ENCODE results near the gene TTC1.
"Not testable (repeated sequence)": the region's sequence is repeated elsewhere in the genome, so short reads cannot be mapped to it uniquely, and the experiment has no call there.

The TTC1 gene

GRCh38 chr5:160044391-160044804 is 35.5 kb downstream of the TTC1 start:
- DNase-seq = no peak

- no peak for DNase-seq
These were observed 36.0 kb downstream of the TTC1 start for GRCh38 chr5:160044967-160045366.

DNA sequence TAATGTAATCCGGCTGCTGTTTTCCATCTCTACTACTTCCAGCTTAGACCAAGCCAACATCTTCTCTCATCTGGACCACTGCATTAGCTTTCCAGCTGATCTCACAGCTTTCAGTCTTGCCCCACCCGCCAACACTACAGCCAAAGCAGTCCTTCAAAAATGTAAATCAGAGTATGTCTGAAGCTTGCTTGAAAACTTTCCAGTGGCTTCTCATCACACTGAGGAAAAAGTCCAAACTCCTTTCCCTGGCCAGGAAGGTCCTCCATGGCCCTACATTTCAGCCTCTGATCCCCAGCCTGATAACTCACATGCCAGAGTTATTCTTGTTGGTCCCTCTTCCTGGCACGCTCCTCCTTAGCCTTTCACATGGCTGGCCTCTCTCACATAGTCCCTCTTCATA is 38.5 kb downstream of the TTC1 start:
- no peak for DNase-seq

DNA sequence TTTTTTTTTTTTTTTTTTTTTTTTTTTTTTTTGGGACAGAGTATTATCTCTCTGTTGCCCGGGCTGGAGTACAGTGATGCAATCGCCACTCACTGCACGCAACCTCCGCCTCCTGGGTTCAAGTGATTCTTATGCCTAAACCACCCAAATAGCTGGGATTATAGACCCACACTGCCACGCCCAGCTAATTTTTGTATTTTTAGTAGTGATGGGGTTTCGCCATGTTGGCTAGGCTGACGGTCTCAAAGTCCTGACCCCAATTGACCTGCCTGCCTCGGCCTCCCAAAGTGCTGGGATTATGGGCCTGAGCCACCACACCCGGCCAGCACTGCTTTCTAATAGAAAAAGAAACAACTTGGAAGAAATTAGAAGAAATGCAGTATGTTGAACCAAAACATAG is 39.2 kb downstream of the TTC1 start:
- DNase-seq = no peak

GRCh38 chr5:160049099-160049498 is 40.2 kb downstream of the TTC1 start:
- DNase-seq = no peak

GRCh38 chr5:160054047-160054446 is 45.1 kb downstream of the TTC1 start:
- DNase-seq = no peak

GRCh38 chr5:160054831-160055230 is 45.9 kb downstream of the TTC1 start:
- DNase-seq = no peak

- DNase-seq = no peak
These were observed 48.3 kb downstream of the TTC1 start for GRCh38 chr5:160057256-160057655.

GRCh38 chr5:160060001-160060400 is 51.1 kb downstream of the TTC1 start:
- no peak for DNase-seq

DNA sequence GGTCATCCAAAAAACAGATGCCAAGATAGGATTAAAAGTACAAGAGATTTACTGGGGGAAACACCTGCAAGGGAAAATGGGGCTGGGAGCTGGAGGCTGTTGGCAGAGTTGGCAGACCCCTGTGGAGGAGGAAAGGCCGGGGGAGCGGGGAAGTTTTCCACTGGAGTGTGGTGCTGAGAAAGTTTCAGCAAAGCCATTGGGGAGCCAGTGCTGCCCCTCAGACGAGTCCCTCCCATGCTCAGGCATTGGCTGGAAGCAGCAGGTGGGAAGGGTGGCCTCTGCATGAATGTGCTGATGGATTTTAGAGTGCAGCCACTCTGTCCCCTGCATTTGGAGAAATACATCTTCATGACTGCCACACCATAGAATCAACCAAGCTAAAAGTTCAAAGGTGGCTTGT is 52.8 kb downstream of the TTC1 start:
- no peak for DNase-seq

GRCh38 chr5:160064417-160064810 is 55.5 kb downstream of the TTC1 start:
- no peak for DNase-seq

- no peak for DNase-seq
These were observed 56.2 kb downstream of the TTC1 start for GRCh38 chr5:160064995-160065614.

DNA sequence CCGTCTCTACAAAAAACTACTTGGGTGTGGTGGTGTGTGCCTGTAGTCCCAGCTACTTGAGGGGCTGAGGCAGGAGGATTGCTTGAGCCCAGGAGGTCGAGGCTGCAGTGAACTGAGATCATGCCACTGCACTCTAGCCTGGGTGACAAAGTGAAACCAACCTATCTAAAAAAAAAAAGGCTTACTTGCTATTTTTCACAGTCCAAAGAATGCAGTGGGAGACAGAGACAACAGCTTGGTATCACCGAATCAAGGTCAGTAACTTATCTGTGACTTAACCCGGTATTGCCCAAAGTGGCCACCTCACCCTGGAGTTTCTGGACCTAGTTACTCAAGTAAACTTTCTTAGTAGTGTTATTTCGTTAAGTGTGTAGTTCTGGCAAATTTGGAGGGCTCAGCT is 60.2 kb downstream of the TTC1 start:
- not testable (repeated sequence) for DNase-seq

- DNase-seq = no peak
These were observed 62.6 kb downstream of the TTC1 start for GRCh38 chr5:160071516-160071915.

DNA sequence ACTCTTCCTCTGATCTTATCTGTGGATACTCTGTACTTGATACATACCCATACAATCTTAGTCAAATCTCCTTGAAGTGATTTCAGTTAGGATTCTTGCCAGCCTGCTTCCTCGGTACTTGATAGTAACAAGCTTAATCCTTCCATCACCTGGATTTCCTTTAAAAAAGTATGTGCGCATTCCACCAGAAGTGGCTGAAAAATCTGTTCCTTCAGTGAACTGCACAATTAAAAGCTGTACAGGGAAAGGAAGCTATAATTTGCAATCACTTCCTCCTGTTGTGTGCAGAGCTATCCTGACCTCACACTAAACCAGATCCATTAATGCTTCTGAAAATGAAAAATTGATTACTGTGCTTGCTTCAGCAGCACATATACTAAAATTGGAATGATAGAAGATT is 63.0 kb downstream of the TTC1 start:
- DNase-seq = no peak

- no peak for DNase-seq
These were observed 66.1 kb downstream of the TTC1 start for GRCh38 chr5:160075073-160075472.

DNA sequence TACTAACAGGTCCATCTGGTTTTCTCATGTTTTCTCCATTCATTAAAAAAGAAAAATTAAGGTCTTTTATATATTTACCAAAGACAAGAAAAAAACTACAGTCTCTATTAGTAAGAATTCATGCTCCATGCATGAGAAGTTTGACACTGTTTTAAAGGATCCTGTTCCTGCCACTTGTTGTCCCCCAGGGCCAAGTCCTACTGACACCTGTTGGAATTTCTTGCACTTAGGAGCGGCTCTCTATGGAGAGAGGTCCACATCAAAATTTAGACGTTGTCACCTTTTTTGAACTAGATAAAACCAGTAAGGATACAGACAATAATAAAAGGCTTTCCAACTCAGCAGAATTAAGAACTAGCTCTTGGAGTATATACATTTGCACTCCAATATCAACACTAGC is 68.1 kb downstream of the TTC1 start:
- no peak for DNase-seq

GRCh38 chr5:160079753-160080152 is 70.8 kb downstream of the TTC1 start:
- DNase-seq = no peak

DNA sequence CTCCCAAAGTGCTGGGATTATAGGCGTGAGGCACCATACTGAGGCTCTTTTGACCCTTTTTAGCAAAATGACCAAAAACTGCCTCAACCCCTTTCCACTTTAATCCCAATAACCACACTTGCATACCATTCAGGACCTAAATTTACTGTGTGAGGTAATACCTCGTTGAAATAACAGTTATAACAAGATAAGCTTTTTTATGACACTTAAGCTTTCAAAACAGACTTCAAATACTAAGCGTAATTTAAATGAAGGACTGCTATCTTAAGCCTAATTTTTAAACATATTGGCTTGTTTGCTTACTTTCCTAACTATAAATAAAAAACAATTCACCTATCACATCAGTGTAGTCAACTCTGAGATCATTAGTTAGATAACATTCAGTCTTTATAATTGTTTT is 72.6 kb downstream of the TTC1 start:
- no peak for DNase-seq

DNA sequence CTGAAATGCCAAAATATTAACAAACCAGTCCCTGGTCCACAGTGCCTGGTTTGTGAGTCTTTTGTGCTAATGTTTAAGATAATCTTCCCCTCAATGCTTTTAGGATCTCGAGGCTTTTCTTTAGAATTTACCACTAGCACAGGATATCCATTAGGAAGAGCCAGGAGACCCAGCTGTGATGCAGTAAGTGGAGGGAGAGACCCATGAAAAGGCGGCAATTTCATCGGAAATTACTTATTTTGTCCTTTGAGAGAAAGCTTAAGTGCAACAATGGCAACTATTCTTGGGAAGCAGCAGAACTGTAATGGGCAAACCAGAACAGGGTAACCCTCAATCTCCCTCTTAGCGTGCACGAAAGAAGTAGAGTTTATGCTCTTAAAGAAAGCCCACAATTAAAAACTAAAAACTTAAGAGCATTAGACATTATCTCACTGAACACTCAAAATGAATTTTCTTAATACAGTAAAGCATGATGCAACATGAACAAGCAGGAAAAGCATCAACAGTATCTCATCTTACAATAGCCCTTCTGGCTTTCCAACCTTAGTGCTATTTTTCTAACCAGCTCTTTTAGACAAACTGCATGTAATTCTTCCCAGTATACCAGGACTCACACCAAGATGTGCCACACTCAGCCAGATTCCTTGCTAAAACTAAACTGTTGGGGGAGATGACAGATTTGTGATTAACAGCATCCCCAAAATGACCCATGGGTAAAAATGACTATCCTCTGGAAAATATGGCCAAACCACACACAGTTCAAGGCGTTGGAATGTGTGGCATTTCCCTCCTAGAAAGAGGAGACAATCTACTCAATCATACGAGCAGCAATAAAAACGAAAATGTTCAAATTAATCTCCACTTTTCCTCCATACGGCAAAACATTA is 73.9 kb downstream of the TTC1 start:
- no peak for DNase-seq

DNA sequence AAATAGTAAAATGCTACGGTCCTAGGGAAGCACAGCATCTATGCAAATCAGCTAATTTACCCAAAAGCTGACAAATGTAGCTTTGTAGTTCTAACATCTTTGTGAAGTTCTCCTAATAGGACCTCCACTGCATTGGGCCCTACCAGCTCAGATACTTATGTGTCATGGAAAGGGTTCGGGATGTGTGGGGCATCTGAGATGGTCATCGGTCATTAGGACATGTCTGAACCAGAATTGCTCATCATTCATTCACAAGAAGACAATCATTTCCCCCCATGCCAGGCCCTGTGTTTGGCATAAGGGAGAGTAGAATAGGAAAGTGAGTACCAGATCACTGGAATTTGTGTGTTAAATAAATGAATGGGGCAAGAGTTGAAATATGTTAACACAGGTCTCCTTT is 74.6 kb downstream of the TTC1 start:
- no peak for DNase-seq

DNA sequence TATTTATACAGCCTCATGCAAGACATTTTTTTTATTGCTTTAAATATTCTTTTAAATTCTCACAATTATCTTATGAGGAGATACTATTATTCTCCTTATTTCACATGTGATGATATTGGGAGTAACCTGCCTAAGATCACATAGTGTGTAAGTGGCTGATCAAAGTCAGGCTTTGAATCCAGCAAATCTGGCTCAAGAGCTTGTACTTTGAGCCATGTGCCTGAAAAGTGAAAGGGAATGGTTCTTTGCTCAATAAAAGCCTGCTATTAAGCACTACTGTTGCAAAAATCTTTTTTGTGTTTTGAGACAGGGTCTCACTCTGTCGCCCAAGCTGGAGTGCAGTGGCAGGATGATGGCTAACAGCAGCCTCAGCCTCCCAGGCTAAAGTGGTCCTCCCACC is 75.2 kb downstream of the TTC1 start:
- no peak for DNase-seq

GRCh38 chr5:160087199-160087598 is 78.3 kb downstream of the TTC1 start:
- no peak for DNase-seq

- no peak for DNase-seq
These were observed 79.9 kb downstream of the TTC1 start for GRCh38 chr5:160088805-160089204.

- DNase-seq = no peak
These were observed 80.6 kb downstream of the TTC1 start for GRCh38 chr5:160089531-160089930.
